ENCODE data around the gene RAB35.

DNA sequence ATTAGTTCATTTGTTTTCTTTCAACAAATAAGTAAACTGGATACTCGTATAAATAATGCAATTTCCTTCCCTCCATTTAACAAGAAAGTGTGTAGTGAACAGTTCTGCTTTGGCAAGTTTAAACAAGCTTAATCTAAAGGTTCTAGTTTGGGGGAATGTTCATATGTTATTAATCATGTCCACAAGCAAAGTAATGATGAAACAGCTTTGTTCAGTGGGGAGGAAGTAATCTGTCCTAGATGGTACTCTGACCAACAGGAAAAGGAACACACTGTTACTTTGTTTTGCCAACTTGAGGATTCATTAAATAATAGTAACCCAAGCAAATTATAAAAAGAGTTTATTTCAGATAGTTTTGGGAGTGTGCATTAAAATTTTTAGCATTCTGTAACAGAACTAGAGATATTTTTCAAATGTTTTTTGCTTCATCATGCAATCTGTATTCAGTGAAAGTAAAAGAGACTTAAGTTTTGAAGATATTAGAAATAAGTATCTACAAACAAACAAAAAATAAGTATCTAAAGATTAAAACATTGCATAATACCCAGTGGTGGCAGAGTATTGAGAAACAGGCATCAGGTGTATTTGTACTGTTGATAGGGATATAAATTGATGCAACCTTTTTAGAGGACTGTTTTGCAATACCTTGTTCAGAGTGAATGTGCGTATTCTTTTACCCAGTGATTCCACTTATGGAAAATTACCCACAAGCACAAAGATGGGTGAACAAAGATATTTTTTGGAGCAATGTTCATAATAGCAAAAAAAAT is 61.1 kb downstream of the RAB35 start:
- TF ChIP-seq, protein P1, sequence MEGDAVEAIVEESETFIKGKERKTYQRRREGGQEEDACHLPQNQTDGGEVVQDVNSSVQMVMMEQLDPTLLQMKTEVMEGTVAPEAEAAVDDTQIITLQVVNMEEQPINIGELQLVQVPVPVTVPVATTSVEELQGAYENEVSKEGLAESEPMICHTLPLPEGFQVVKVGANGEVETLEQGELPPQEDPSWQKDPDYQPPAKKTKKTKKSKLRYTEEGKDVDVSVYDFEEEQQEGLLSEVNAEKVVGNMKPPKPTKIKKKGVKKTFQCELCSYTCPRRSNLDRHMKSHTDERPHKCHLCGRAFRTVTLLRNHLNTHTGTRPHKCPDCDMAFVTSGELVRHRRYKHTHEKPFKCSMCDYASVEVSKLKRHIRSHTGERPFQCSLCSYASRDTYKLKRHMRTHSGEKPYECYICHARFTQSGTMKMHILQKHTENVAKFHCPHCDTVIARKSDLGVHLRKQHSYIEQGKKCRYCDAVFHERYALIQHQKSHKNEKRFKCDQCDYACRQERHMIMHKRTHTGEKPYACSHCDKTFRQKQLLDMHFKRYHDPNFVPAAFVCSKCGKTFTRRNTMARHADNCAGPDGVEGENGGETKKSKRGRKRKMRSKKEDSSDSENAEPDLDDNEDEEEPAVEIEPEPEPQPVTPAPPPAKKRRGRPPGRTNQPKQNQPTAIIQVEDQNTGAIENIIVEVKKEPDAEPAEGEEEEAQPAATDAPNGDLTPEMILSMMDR (conservative IDR thresholded peaks at IDR 0.05; ENCODE audit: low read depth, low read length): no peak
- no peak for TF ChIP-seq EZH2 (IDR thresholded peaks at IDR 0.05; ENCODE audit: borderline replicate concordance, low read depth, low read length, poor library complexity, severe bottlenecking)

Measured in A673 (cell line).